ENCODE results near the gene FOXP1. TPM values are rescaled to one million over a fixed set of nuclear protein-coding genes. Genes with fewer than 3 reads are reported as not detected.

The FOXP1 gene
- total RNA-seq, 1 experiment from 2014 or later: 334 TPM

GRCh38 chr3:71002298-71002697, 581.2 kb downstream of the FOXP1 start:
- no peak for DNase-seq
- H3K27ac ChIP-seq (ENCODE audit: low read length): no peak overlapping the region
- H3K36me3 ChIP-seq (ENCODE audit: insufficient read depth, low read length): peaks cover 41% of the 10 kb centered on the region
- H3K9me2 ChIP-seq (replicated peaks; ENCODE audit: insufficient read depth, low read length): no peaks in the 10 kb centered on the region
- no peaks in the 10 kb centered on the region for H3K27me3 ChIP-seq (ENCODE audit: low read length)
- H4K20me1 ChIP-seq (ENCODE audit: insufficient read depth, low read depth, low read length): no peaks in the 10 kb centered on the region
- peaks cover 82% of the 10 kb centered on the region for H3K79me2 ChIP-seq (ENCODE audit: low read length)
- H3K4me1 ChIP-seq (ENCODE audit: low read length): peaks cover 39% of the 10 kb centered on the region
- no peak overlapping the region for H3K4me3 ChIP-seq (ENCODE audit: low read length)
- H3K9me3 ChIP-seq (ENCODE audit: low read length): no peaks in the 10 kb centered on the region
- no peak overlapping the region for H3K9ac ChIP-seq (ENCODE audit: low read length)
- H2AFZ ChIP-seq (ENCODE audit: low read length): no peak overlapping the region
- H3K4me2 ChIP-seq (ENCODE audit: low read depth, low read length, poor library complexity, severe bottlenecking): no peak overlapping the region

DNA sequence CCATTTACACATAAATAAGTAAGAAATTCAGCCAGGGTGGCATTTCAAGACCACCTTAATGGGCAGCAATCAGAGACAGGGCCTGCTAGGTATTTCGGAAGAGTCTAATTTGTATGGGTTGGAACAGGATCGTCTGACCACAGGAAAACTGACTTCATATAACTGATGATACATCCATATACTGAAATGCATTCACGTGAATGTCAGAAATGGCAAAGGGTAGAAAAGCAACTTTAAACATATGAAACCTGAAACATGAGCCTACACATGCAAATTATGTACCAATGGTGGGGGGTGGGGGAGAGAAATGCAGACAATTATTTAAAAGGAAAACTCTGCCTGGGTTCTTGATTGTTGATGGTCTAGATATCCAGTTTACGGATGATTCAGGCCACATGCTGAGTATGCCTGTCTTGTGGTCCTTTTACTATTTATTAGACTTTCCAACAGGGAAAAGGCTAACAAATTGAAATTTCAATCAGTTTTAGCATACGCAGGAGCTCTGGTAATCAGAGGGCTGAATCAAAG, 582.2 kb downstream of the FOXP1 start:
- no peaks in the 10 kb centered on the region for H3K9me3 ChIP-seq (ENCODE audit: low read length)
- H3K4me1 ChIP-seq (ENCODE audit: low read length): peaks cover 33% of the 10 kb centered on the region
- no peaks in the 10 kb centered on the region for H3K27me3 ChIP-seq (ENCODE audit: low read length)
- no peak overlapping the region for H3K27ac ChIP-seq (ENCODE audit: low read length)
- no peaks in the 10 kb centered on the region for H4K20me1 ChIP-seq (ENCODE audit: insufficient read depth, low read depth, low read length)
- H3K36me3 ChIP-seq (ENCODE audit: insufficient read depth, low read length): peaks cover 41% of the 10 kb centered on the region
- no peaks in the 10 kb centered on the region for H3K9me2 ChIP-seq (replicated peaks; ENCODE audit: insufficient read depth, low read length)
- H2AFZ ChIP-seq (ENCODE audit: low read length): no peak overlapping the region
- H3K4me2 ChIP-seq (ENCODE audit: low read depth, low read length, poor library complexity, severe bottlenecking): no peak overlapping the region
- peaks cover 76% of the 10 kb centered on the region for H3K79me2 ChIP-seq (ENCODE audit: low read length)
- no peak overlapping the region for H3K9ac ChIP-seq (ENCODE audit: low read length)
- no peak overlapping the region for H3K4me3 ChIP-seq (ENCODE audit: low read length)
- DNase-seq: no peak

- no peak for DNase-seq
- H3K36me3 ChIP-seq (ENCODE audit: insufficient read depth, low read length): peaks cover 37% of the 10 kb centered on the region
- H2AFZ ChIP-seq (ENCODE audit: low read length): no peak overlapping the region
- no peaks in the 10 kb centered on the region for H3K9me2 ChIP-seq (replicated peaks; ENCODE audit: insufficient read depth, low read length)
- H3K79me2 ChIP-seq (ENCODE audit: low read length): peaks cover 69% of the 10 kb centered on the region
- no peaks in the 10 kb centered on the region for H4K20me1 ChIP-seq (ENCODE audit: insufficient read depth, low read depth, low read length)
- no peaks in the 10 kb centered on the region for H3K27me3 ChIP-seq (ENCODE audit: low read length)
- H3K27ac ChIP-seq (ENCODE audit: low read length): no peak overlapping the region
- H3K4me3 ChIP-seq (ENCODE audit: low read length): no peak overlapping the region
- H3K4me2 ChIP-seq (ENCODE audit: low read depth, low read length, poor library complexity, severe bottlenecking): no peak overlapping the region
- H3K9me3 ChIP-seq (ENCODE audit: low read length): no peaks in the 10 kb centered on the region
- no peak overlapping the region for H3K9ac ChIP-seq (ENCODE audit: low read length)
- H3K4me1 ChIP-seq (ENCODE audit: low read length): peaks cover 26% of the 10 kb centered on the region
These were observed 583.0 kb downstream of the FOXP1 start for GRCh38 chr3:71000483-71000882.

- Histone ChIP-seq H3K9ac (ENCODE audit: low read length) (no peak overlapping the region), H3K36me3 (ENCODE audit: insufficient read depth, low read length) (peaks cover 44% of the 10 kb centered on the region), H3K27me3 (ENCODE audit: low read length) (no peaks in the 10 kb centered on the region), H2AFZ (ENCODE audit: low read length) (no peak overlapping the region), H3K4me3 (ENCODE audit: low read length) (no peak overlapping the region), H3K4me2 (ENCODE audit: low read depth, low read length, poor library complexity, severe bottlenecking) (no peak overlapping the region), H3K9me2 (replicated peaks; ENCODE audit: insufficient read depth, low read length) (no peaks in the 10 kb centered on the region), H3K27ac (ENCODE audit: low read length) (no peak overlapping the region), H3K9me3 (ENCODE audit: low read length) (no peaks in the 10 kb centered on the region), H4K20me1 (ENCODE audit: insufficient read depth, low read depth, low read length) (no peaks in the 10 kb centered on the region), H3K79me2 (ENCODE audit: low read length) (peaks cover 65% of the 10 kb centered on the region), H3K4me1 (ENCODE audit: low read length) (peaks cover 21% of the 10 kb centered on the region)
- DNase-seq: no peak
These were observed 583.8 kb downstream of the FOXP1 start for GRCh38 chr3:70999730-71000129.

GRCh38 chr3:70996082-70996481, 587.4 kb downstream of the FOXP1 start:
- Histone ChIP-seq H2AFZ (ENCODE audit: low read length) (no peak overlapping the region), H3K9me2 (replicated peaks; ENCODE audit: insufficient read depth, low read length) (no peaks in the 10 kb centered on the region), H4K20me1 (ENCODE audit: insufficient read depth, low read depth, low read length) (0 out of 2 replicates have a peak, but pooled peaks cover 5% of the 10 kb centered on the region), H3K36me3 (ENCODE audit: insufficient read depth, low read length) (peaks cover 28% of the 10 kb centered on the region; the same call in 1 of the 2 replicates), H3K9me3 (ENCODE audit: low read length) (no peaks in the 10 kb centered on the region), H3K79me2 (ENCODE audit: low read length) (peaks cover 53% of the 10 kb centered on the region), H3K27me3 (ENCODE audit: low read length) (no peaks in the 10 kb centered on the region), H3K27ac (ENCODE audit: low read length) (no peak overlapping the region), H3K9ac (ENCODE audit: low read length) (no peak overlapping the region), H3K4me2 (ENCODE audit: low read depth, low read length, poor library complexity, severe bottlenecking) (no peak overlapping the region), H3K4me1 (ENCODE audit: low read length) (no peaks in the 10 kb centered on the region), H3K4me3 (ENCODE audit: low read length) (no peak overlapping the region)
- no peak for DNase-seq

GRCh38 chr3:70994644-70995043, 588.9 kb downstream of the FOXP1 start:
- Histone ChIP-seq H3K4me2 (ENCODE audit: low read depth, low read length, poor library complexity, severe bottlenecking) (no peak overlapping the region), H3K27me3 (ENCODE audit: low read length) (no peaks in the 10 kb centered on the region), H3K9ac (ENCODE audit: low read length) (no peak overlapping the region), H2AFZ (ENCODE audit: low read length) (no peak overlapping the region), H3K9me2 (replicated peaks; ENCODE audit: insufficient read depth, low read length) (no peaks in the 10 kb centered on the region), H3K9me3 (ENCODE audit: low read length) (no peaks in the 10 kb centered on the region), H3K36me3 (ENCODE audit: insufficient read depth, low read length) (peaks cover 22% of the 10 kb centered on the region; the same call in 1 of the 2 replicates), H3K79me2 (ENCODE audit: low read length) (peaks cover 55% of the 10 kb centered on the region), H3K27ac (ENCODE audit: low read length) (no peak overlapping the region), H4K20me1 (ENCODE audit: insufficient read depth, low read depth, low read length) (0 out of 2 replicates have a peak, but pooled peaks cover 5% of the 10 kb centered on the region), H3K4me1 (ENCODE audit: low read length) (no peaks in the 10 kb centered on the region), H3K4me3 (ENCODE audit: low read length) (no peak overlapping the region)
- no peak for DNase-seq

DNA sequence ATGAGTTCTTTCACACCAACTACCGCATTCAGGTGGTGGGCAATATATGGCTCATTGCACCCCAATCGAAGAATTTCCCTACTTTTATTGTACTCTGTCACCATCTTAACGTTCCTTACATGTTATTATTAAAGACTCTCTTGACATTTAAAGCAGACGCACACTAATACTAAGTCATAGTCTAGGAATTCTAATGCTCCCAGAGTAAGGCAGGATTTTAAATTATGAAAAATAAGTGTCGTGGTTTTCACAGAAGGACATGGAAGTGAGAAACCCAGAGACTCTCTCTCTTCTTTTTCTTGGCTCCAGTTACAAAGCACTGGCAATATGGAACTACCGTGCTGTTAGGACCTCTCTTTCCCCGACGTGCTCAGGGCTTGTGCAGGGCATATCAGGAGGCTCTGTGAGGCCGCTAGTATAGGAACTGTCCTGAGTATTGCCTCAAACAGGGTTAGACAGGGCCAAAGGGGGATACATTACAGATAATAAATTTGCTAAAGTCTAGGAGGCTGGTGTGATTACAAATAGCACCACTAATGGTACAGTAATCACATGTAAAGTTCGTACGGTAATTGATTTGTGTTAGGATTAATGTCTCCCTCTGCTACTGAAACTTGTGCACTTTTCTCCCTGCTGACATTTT, 590.8 kb downstream of the FOXP1 start:
- Histone ChIP-seq H3K36me3 (ENCODE audit: insufficient read depth, low read length) (peaks cover 30% of the 10 kb centered on the region), H3K27ac (ENCODE audit: low read length) (no peak overlapping the region), H3K4me1 (ENCODE audit: low read length) (no peaks in the 10 kb centered on the region), H3K4me2 (ENCODE audit: low read depth, low read length, poor library complexity, severe bottlenecking) (no peak overlapping the region), H3K9me3 (ENCODE audit: low read length) (no peaks in the 10 kb centered on the region), H4K20me1 (ENCODE audit: insufficient read depth, low read depth, low read length) (0 out of 2 replicates have a peak, but pooled peaks cover 5% of the 10 kb centered on the region), H3K4me3 (ENCODE audit: low read length) (no peak overlapping the region), H3K27me3 (ENCODE audit: low read length) (no peaks in the 10 kb centered on the region), H3K79me2 (ENCODE audit: low read length) (peaks cover 56% of the 10 kb centered on the region), H3K9me2 (replicated peaks; ENCODE audit: insufficient read depth, low read length) (no peaks in the 10 kb centered on the region), H3K9ac (ENCODE audit: low read length) (no peak overlapping the region), H2AFZ (ENCODE audit: low read length) (no peak overlapping the region)
- DNase-seq: no peak

- Histone ChIP-seq H4K20me1 (ENCODE audit: insufficient read depth, low read depth, low read length) (0 out of 2 replicates have a peak, but pooled peaks cover 5% of the 10 kb centered on the region), H3K9me3 (ENCODE audit: low read length) (no peaks in the 10 kb centered on the region), H3K79me2 (ENCODE audit: low read length) (peaks cover 50% of the 10 kb centered on the region), H2AFZ (ENCODE audit: low read length) (no peak overlapping the region), H3K36me3 (ENCODE audit: insufficient read depth, low read length) (peaks cover 34% of the 10 kb centered on the region), H3K4me2 (ENCODE audit: low read depth, low read length, poor library complexity, severe bottlenecking) (no peak overlapping the region), H3K27me3 (ENCODE audit: low read length) (no peaks in the 10 kb centered on the region), H3K27ac (ENCODE audit: low read length) (no peak overlapping the region), H3K9me2 (replicated peaks; ENCODE audit: insufficient read depth, low read length) (no peaks in the 10 kb centered on the region), H3K9ac (ENCODE audit: low read length) (no peak overlapping the region), H3K4me3 (ENCODE audit: low read length) (no peak overlapping the region), H3K4me1 (ENCODE audit: low read length) (no peaks in the 10 kb centered on the region)
- DNase-seq: no peak
These were observed 591.4 kb downstream of the FOXP1 start for GRCh38 chr3:70992131-70992530.
